ENCODE data around the gene MIB1. TPM values are rescaled to one million over a fixed set of nuclear protein-coding genes. Genes with fewer than 3 reads are reported as not detected.
"Not testable (repeated sequence)": the region's sequence is repeated elsewhere in the genome, so short reads cannot be mapped to it uniquely, and the experiment has no call there.

MIB1 gene
- total RNA-seq, 2 experiments from 2014 or later: 34.6 to 37.4 TPM

DNA sequence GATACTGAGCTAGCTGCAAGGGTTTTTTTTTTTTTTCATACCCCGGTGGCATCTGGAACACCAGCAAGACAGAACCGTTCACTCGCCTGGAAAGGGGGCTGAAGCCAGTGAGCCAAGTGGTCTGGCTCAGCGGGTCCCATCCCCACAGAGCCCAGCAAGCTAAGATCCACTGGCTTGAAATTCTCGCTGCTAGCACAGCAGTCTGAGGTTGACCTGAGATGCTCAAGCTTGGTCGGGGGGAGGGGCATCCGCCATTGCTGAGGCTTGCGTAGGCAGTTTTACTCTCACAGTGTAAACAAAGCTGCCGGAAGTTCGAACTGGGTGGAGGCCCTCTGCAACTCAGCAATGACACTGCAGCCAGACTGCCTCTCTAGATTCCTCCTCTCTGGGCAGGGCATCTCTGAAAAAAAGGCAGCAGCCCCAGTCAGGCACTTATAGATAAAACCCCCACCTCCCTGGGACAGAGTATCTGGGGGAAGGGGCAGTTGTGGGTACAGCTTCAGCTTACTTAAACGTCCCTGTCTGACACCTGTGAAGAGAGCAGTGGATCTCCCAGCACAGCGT is 5.1 kb upstream of the MIB1 start:
- Mint-ChIP-seq H3K4me3 (no peak overlapping the region), H3K36me3 (ENCODE audit: low read depth) (no peaks in the 10 kb centered on the region), H3K27ac (no peak overlapping the region), H3K27me3 (no peaks in the 10 kb centered on the region), H3K4me1 (ENCODE audit: low read depth) (peaks cover 9% of the 10 kb centered on the region), H3K9me3 (peaks cover 8% of the 10 kb centered on the region)
- TF ChIP-seq, protein P1, sequence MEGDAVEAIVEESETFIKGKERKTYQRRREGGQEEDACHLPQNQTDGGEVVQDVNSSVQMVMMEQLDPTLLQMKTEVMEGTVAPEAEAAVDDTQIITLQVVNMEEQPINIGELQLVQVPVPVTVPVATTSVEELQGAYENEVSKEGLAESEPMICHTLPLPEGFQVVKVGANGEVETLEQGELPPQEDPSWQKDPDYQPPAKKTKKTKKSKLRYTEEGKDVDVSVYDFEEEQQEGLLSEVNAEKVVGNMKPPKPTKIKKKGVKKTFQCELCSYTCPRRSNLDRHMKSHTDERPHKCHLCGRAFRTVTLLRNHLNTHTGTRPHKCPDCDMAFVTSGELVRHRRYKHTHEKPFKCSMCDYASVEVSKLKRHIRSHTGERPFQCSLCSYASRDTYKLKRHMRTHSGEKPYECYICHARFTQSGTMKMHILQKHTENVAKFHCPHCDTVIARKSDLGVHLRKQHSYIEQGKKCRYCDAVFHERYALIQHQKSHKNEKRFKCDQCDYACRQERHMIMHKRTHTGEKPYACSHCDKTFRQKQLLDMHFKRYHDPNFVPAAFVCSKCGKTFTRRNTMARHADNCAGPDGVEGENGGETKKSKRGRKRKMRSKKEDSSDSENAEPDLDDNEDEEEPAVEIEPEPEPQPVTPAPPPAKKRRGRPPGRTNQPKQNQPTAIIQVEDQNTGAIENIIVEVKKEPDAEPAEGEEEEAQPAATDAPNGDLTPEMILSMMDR (IDR thresholded peaks at IDR 0.05): no peak
- peak; percentile 34 for DNase-seq
- POLR2A ChIA-PET: no interaction called here
- intact Hi-C loops (cut with micrococcal nuclease): no loop called here
- CTCF ChIA-PET: no interaction called here
- no peak for ATAC-seq

DNA sequence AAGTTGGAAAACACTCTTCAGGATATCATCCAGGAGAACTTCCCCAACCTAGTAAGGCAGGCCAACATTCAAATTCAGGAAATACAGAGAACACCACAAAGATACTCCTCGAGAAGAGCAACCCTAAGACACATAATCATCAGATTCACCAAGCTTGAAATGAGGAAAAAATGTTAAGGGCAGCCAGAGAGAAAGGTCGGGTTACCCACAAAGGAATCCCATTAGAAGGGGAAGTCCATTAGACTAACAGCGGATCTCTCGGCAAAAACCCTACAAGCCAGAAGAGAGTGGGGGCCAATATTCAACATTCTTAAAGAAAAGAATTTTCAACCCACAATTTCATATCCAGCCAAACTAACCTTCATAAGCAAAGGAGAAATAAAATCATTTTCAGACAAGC is 3.7 kb upstream of the MIB1 start:
- H3K27me3 Mint-ChIP-seq; H3K36me3 Mint-ChIP-seq (ENCODE audit: low read depth); H3K9me3 Mint-ChIP-seq; CTCF ChIA-PET; intact Hi-C loops (cut with micrococcal nuclease); H3K4me3 Mint-ChIP-seq; ATAC-seq; POLR2A ChIA-PET; H3K4me1 Mint-ChIP-seq (ENCODE audit: low read depth); H3K27ac Mint-ChIP-seq; DNase-seq: not testable (repeated sequence)

DNA sequence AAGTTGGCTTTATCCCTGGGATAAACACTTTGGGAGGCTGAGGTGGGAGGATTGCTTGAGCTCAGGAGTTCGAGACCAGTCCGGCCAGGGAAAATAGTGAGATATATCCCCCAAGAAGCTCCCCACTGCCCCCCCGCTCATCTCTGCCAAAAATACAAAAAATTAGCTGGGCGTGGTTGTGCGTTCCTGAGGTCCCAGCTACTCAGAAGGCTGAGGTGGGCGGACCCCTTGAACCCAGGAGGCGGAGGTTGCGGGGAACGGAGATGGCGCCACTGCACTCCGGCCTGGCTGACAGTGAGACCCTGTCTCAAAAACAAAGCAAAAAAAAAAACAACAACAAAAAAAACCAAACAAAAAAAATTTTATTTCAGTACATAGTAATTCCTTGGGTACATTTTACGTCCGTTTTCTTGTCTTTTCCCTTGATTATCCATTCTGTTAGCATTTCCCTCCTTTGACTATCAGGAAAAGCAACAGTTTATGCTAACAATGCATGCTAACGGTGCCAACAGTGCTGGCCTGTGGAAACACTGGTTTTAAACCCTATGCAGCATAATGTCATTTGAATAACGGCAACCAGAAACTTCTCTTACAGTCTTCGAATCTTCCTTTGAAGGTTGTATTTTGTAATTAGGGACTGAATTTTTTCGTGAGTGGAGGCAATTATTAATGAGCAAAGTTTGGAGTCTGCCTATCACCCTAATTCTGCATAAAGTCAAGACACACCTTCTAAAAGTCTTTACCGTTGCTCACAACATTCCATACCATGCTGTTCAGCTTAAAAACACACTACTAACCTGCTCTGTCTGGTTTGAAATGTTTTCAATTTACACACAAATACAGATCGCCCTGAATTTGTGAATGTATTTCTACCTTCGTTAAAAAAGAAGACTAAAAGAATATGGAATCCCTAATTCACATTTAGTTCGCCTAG is 721 bp upstream of the MIB1 start:
- DNase-seq: no peak
- TF ChIP-seq, protein P1 (IDR thresholded peaks at IDR 0.05): no peak
- H3K27me3 Mint-ChIP-seq: no peaks in the 10 kb centered on the region
- peaks cover 8% of the 10 kb centered on the region for H3K9me3 Mint-ChIP-seq
- ATAC-seq: peak; percentile 0
- intact Hi-C loops (cut with micrococcal nuclease): loop anchor here (5.0 kb wide), 2 partner anchors 33 to 128 kb away; partner anchors contain the start of gene SNRPD1
- ChIA-PET POLR2A (interaction anchor here (0.6 to 1.2 kb wide), 4 partner anchors 27 to 1720 kb away, joined by 3 to 5 read pairs (median 3); partner anchors contain the start of gene ABHD3), CTCF (interaction anchor here (0.6 to 1.1 kb wide), 6 partner anchors 12 to 140 kb away, joined by 3 to 4 read pairs (median 3); partner anchors contain the start of genes ESCO1 and SNRPD1)
- no peaks in the 10 kb centered on the region for H3K36me3 Mint-ChIP-seq (ENCODE audit: low read depth)
- H3K27ac Mint-ChIP-seq: peak overlapping the region; percentile 95
- peak overlapping the region; percentile 94 for H3K4me3 Mint-ChIP-seq
- H3K4me1 Mint-ChIP-seq (ENCODE audit: low read depth): peaks cover 31% of the 10 kb centered on the region

DNA sequence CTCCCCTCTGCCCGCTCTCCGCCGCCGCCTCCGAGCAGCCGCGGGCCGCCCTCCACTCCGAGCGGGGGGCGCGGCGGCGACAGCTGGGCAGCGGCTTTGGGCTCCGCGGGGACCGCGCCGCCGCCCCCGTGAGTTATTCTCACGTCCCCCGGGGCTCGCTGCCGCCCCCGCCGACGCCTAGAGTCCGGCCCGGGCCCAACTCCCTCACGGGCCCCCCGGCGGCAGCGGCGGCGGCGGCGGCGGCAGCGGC is 645 bp downstream of the MIB1 start:
- CTCF ChIA-PET: no interaction called here
- TF ChIP-seq, protein P1 (IDR thresholded peaks at IDR 0.05): no peak
- Mint-ChIP-seq H3K27me3 (no peaks in the 10 kb centered on the region), H3K27ac (no peak overlapping the region), H3K4me3 (peak overlapping the region; percentile 82), H3K9me3 (peaks cover 7% of the 10 kb centered on the region), H3K36me3 (ENCODE audit: low read depth) (no peaks in the 10 kb centered on the region), H3K4me1 (ENCODE audit: low read depth) (peaks cover 37% of the 10 kb centered on the region)
- POLR2A ChIA-PET: interaction anchor here (0.6 to 2.2 kb wide), 4 partner anchors 37 to 1723 kb away, joined by 3 to 7 read pairs (median 4); partner anchors contain the start of genes ABHD3, ESCO1 and SNRPD1
- DNase-seq (no peak), ATAC-seq (no peak)
- intact Hi-C loops (cut with micrococcal nuclease): loop anchor here (5.0 kb wide), 2 partner anchors 34 to 129 kb away; partner anchors contain the start of gene SNRPD1

DNA sequence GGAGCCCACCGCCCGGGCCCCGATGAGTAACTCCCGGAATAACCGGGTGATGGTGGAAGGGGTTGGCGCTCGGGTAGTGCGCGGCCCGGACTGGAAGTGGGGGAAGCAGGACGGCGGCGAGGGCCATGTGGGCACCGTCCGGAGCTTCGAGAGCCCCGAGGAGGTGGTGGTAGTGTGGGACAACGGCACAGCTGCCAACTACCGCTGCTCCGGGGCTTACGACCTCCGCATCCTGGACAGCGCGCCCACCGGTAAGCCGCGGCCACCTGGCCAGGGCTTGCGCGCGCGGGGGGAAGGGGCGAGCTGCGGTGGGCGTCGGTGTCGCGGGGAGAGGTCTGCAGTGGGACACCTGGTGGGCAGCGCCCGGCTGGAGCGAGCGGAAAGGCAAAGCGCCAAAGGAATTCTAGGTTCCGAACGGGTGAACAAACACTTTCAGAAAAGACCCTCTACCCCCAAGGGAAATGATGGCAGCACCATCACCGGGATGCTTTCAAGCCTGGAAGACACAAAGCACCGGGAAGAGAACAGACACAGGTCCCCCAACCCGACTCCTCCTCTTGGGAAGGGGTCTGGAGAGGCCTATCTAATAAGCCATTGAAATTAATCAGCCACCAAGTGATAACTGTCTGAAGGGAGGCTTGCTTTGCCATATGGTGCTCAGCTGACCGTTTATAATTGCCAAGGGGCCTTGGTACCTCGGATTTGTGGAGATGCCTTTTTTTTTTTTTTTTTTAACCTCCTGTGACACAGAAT is 1.1 kb downstream of the MIB1 start:
- H3K9me3 Mint-ChIP-seq: peaks cover 2% of the 10 kb centered on the region
- ATAC-seq: peak; percentile 2
- peak; percentile 45 for DNase-seq
- intact Hi-C loops (cut with micrococcal nuclease): loop anchor here (5.0 kb wide), 2 partner anchors 34 to 129 kb away; partner anchors contain the start of gene SNRPD1
- ChIA-PET POLR2A (interaction anchor here (0.6 to 2.2 kb wide), 4 partner anchors 37 to 1722 kb away, joined by 3 to 7 read pairs (median 4); partner anchors contain the start of genes ABHD3, ESCO1 and SNRPD1), CTCF (interaction anchor here (0.7 to 1.1 kb wide), 2 partner anchors 77 to 128 kb away, joined by 3 read pairs; no protein-coding TSS in a partner anchor)
- peaks cover 41% of the 10 kb centered on the region for H3K4me1 Mint-ChIP-seq (ENCODE audit: low read depth)
- H3K27ac Mint-ChIP-seq: peak overlapping the region; percentile 71
- peak overlapping the region; percentile 82 for H3K4me3 Mint-ChIP-seq
- H3K27me3 Mint-ChIP-seq: no peaks in the 10 kb centered on the region
- no peaks in the 10 kb centered on the region for H3K36me3 Mint-ChIP-seq (ENCODE audit: low read depth)
- TF ChIP-seq, protein P1 (IDR thresholded peaks at IDR 0.05): no peak

Measured in activated CD8-positive, alpha-beta T cell treated with anti-CD3 and anti-CD28 coated beads for 36 hours (primary cell).